GM23338 (cell line): ENCODE results near the gene FOXO3.

Experiments
- CREB1 ChIP-seq: fragments of 250-450 bp; sonication (Bioruptor Pico); IDR thresholded peaks from 2 replicates; pipeline ENCODE4 v1.5.0; 2020; ENCODE audit warnings: low read depth, mild to moderate bottlenecking, moderate library complexity
- EZH2 ChIP-seq: fragments of 200-600 bp; sonication (generic); IDR thresholded peaks from one replicate; pipeline ENCODE4 v1.8.0; 2017; ENCODE audit warnings: antibody characterized with exemption, mild to moderate bottlenecking, low read depth; ENCODE audit not compliant: unreplicated experiment
- EZH2phosphoT487 ChIP-seq: fragments of 200-600 bp; sonication (generic); IDR thresholded peaks from one replicate; pipeline ENCODE4 v1.8.1; 2018; ENCODE audit warnings: antibody characterized with exemption; ENCODE audit not compliant: unreplicated experiment
- NANOG ChIP-seq: IDR thresholded peaks from 2 replicates; pipeline ENCODE4 v1.6.1; 2016; ENCODE audit warnings: antibody characterized with exemption, borderline replicate concordance
- POLR2AphosphoS5 ChIP-seq: IDR thresholded peaks from 2 replicates; pipeline ENCODE4 v1.6.1; 2016; ENCODE audit warnings: antibody characterized with exemption, low read depth
- REST ChIP-seq: IDR thresholded peaks from one replicate; pipeline ENCODE4 v1.6.1; 2018; ENCODE audit warnings: antibody characterized with exemption; ENCODE audit not compliant: unreplicated experiment
- ZNF114 ChIP-seq: fragments of 250-450 bp; sonication (Bioruptor Pico); IDR thresholded peaks from 2 replicates; pipeline ENCODE4 v1.5.0; 2020; ENCODE audit warnings: mild to moderate bottlenecking, moderate library complexity
- ZNF331 ChIP-seq: fragments of 250-450 bp; sonication (Bioruptor Pico); IDR thresholded peaks from 2 replicates; pipeline ENCODE4 v1.5.0; 2020; ENCODE audit warnings: low read depth, mild to moderate bottlenecking, moderate library complexity
- TF ChIP-seq, protein P1 (sequence below), 2 experiments: fragments of 200-600 bp in 1 of 2; sonication (generic) in 1 of 2; conservative IDR thresholded peaks; 2 replicates each; pipeline versions ENCODE4 v1.5.1 to v1.6.1; 2016 to 2017; ENCODE audit warnings: antibody characterized with exemption in 2 of 2, low read depth in 2 of 2, mild to moderate bottlenecking in 2 of 2, moderate library complexity in 1 of 2

DNA sequence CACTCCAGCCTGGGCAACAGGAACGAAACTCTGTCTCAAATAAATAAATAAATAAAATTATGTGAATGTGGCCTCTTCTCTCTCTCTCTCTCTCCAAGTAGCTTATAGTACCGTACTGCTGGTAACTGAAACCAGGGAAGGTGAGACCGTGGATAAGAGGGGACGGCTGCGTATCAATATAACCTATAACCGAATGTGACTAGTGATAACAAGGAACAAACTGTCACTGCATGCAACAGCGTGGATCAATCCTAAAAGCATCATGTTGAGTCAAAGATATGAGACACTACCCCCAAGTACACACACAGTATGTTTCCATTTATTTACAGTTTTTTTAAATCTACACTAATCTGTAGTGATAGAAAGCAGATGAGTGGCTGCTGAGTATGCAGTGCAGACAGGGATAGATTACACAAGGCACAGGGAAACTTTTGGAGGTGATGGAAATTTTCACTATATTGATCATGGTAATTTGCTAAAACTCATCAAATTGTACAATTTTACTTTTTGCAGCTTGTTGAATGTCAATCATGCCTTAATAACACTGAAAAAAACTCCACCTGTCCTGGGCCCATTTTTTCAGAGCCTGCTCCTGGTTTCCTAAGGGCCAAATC, 166.1 kb downstream of the FOXO3 start:
- TF ChIP-seq REST (no peak), EZH2 (no peak), EZH2phosphoT487 (no peak), ZNF114 (CRISPR knock-in tag) (no peak), POLR2AphosphoS5 (no peak), CREB1 (no peak), NANOG (no peak), ZNF331 (no peak)
- TF ChIP-seq, protein P1, sequence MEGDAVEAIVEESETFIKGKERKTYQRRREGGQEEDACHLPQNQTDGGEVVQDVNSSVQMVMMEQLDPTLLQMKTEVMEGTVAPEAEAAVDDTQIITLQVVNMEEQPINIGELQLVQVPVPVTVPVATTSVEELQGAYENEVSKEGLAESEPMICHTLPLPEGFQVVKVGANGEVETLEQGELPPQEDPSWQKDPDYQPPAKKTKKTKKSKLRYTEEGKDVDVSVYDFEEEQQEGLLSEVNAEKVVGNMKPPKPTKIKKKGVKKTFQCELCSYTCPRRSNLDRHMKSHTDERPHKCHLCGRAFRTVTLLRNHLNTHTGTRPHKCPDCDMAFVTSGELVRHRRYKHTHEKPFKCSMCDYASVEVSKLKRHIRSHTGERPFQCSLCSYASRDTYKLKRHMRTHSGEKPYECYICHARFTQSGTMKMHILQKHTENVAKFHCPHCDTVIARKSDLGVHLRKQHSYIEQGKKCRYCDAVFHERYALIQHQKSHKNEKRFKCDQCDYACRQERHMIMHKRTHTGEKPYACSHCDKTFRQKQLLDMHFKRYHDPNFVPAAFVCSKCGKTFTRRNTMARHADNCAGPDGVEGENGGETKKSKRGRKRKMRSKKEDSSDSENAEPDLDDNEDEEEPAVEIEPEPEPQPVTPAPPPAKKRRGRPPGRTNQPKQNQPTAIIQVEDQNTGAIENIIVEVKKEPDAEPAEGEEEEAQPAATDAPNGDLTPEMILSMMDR (conservative IDR thresholded peaks at IDR 0.05; ENCODE audit: low read depth in 2 of 2) = no peak
